ENCODE measurements around the gene WDR4.
"Not testable (repeated sequence)": the region's sequence is repeated elsewhere in the genome, so short reads cannot be mapped to it uniquely, and the experiment has no call there.

WDR4 gene

DNA sequence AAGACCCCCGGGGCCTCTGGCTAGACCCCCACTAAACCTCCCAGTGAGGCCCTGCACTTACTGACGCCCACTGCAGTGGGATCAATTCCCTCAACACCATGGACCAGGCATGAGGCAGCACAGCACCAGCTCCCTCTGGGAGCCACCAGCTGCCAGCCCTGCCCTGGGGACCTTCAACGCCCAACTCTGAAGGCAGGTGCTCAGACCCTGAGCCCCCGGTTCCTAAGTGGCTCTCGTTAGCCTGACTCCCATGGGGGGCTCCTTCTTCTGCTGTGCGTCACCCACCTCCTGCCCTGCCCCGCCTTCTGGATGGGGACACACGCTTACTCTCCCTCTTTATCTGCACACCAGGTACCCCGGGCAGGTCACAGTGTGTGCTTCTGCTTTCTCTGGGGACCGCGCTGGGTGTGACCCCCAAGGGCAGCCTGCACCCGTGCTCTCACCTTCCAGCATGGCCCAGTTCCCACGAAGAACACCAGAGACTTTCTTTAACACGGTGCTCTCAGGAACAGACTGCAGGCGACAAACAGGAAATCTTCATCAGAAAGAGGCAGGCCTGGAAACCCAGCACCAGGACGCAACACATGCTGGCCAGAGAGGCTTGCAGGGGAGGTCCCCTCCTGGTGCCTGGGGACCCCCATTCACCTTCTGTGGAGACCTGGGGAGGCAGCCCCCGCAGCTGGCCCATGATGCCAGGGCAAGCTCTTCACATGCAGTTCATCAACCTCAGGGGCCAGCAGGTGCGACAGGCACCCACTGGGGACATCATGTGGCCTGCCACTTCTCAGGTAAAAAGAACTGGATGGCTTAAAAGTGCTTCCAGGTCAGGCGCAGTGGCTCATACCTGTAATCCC, 27.3 kb downstream of the WDR4 start:
- DNase-seq, result no peak

- DNase-seq, result no peak
These were observed 28.4 kb downstream of the WDR4 start for GRCh38 chr21:42850866-42851391.

DNA sequence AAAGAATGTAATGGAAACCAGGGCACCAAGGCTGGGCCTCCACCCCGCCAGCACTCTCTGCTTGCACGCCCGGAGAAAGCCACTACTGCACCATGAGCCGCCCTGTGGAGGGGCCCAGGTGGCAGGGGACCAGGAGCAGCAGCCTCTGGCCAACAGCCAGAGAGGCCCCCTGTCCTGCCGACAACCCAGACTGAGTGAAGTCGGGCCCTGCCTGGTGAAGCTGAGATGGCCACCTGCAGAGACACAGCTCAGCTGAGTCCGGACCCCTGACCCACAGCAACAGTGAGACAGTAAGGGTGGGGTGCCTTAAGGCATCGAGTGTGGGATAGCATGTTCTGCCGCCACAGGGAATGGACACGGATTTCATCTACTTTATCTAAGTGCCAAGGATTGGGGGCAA, 28.9 kb downstream of the WDR4 start:
- no peak for DNase-seq

DNA sequence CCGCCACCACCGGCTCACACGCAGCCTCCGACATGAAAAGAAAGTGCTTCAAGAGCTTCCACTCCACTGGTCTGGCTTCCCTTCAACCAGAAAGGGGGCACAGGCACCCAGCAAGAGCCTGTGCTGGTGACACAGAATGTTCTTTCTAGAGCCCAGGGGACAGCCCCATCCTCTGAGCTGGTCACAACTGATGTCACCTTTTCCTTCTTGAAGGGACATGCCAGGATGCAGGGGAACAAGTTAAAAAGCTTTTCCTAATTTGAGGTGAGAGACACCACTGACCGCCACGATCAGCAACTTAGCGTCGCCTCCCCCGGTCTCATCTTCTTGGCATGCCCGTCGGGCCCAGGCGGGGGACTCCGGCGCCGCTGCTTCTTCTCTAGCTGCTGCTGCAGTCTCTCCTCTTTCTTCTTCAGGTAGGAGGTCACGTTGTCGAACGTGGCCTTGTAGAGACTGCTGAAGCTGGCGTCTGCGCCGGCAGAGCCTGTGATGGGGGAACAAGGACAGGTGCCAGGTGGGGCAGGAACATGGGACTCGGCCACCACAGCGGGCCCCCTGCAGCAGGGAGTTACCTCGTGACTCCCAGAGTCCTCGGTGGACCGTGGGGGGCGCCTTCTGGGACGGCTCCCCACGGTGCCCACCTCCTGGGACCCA, 29.5 kb downstream of the WDR4 start:
- DNase-seq, result no peak

GRCh38 chr21:42848932-42849758, 30.2 kb downstream of the WDR4 start:
- DNase-seq, result no peak

DNA sequence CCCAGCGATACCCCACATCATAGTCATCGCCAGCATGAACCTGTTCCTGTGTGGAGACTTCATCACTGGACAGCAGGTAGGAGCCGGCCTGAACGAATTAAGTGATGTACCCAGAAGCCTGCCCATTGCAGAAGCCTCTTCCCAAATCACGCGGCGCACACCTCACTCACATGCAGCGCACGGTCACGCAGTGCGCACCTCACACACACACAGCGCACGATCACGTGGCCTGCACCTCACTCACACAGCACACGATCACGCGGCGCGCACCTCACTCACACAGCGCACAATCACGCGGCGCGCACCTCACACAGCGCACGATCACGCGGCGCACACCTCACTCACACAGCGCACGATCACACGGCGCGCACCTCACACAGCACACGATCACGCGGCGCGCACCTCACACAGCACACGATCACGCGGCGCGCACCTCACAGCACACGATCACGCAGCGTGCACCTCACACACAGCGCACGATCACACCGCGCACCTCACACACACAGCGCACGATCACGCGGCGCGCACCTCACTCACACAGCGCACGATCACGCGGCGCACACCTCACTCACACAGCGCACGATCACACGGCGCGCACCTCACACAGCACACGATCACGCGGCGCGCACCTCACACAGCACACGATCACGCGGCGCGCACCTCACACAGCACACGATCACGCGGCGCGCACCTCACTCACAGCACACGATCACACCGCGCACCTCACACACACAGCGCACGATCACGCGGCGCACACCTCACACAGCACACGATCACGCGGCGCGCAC, 31.0 kb downstream of the WDR4 start:
- DNase-seq, result not testable (repeated sequence)

DNA sequence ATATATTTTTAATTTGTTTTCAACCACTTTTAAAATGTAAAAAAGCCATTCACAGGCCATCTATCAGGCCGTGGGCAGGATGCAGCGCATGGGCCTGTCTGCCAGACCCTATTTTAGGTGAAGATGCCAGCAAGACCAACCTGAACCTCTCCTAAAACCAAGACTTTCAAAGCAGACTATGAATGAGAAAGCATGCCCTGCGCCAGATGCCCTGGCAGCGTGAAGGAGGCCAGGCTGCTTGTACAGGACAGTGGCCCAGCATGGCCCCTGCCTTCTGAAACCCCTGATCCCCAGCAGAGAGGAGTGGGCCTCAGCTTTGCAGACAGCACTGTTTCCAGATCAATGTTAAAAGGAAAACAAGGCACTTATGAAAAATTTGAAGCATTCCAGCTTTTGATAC, 31.6 kb downstream of the WDR4 start:
- no peak for DNase-seq

DNA sequence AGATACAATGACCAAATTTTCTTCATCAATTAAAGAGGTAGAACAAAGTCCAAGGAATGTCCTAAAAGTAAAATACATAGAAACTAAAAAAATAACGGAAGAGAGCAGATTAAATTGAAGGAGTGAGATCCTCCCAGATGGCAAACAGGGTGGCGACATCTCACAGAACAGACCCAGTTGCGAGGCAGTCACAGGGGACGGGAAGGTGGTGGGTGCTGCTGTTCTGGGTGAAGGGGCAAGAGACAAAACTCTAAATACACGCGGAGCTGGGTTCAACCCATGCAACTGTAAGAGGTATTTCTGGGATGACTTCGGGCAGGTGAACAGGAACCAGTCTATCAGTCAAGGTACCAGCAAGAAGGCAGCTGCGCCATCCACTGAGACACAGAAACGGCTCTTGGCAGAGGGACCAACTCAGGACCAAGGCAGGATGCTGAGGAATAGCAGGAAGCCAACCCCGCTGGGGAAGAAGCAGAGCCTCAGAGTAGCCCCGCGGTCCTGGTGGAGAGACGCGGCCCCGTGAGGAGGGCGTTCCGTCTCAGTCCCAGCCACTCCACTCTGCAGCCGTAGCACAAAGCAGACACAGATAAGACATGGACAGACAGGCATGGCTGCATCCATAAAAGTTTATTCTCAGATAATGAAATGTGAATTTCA, 32.2 kb downstream of the WDR4 start:
- DNase-seq, result no peak

GRCh38 chr21:42846221-42846620, 33.1 kb downstream of the WDR4 start:
- no peak for DNase-seq

DNA sequence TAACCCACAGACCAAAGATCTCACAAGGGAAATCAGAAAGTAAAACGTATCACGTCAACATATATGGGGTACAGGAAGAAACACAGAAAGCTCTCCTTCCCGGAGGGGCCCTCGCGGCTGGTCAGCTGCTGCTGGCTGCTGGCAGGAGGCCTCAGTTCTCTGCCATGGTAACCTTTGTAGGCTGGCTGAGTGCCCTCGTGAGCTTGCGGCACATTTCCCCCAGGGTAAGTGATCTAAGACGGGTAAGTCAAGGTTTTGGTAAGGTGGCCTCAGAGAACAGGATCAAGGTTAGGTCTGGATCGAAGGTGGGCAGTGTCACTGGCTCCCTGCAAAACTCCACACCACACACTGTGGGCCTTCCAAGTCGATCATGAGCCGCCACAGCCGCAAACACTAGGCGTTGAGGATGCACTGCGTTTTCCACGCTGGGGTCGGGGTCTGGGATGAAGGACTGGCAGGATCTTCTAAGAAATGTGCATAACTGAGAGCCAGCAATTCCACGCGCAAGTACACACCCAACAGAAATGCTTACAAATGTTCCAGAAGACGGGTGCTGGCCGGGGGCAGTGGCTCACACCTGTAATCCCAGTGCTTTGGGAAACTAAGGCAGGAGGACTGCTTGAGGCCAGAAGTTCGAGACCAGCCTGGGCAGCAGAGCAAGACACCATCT, 33.9 kb downstream of the WDR4 start:
- DNase-seq, result no peak

GRCh38 chr21:42844411-42845113, 34.8 kb downstream of the WDR4 start:
- no peak for DNase-seq

- DNase-seq, result no peak
These were observed 36.3 kb downstream of the WDR4 start for GRCh38 chr21:42843056-42843455.

DNA sequence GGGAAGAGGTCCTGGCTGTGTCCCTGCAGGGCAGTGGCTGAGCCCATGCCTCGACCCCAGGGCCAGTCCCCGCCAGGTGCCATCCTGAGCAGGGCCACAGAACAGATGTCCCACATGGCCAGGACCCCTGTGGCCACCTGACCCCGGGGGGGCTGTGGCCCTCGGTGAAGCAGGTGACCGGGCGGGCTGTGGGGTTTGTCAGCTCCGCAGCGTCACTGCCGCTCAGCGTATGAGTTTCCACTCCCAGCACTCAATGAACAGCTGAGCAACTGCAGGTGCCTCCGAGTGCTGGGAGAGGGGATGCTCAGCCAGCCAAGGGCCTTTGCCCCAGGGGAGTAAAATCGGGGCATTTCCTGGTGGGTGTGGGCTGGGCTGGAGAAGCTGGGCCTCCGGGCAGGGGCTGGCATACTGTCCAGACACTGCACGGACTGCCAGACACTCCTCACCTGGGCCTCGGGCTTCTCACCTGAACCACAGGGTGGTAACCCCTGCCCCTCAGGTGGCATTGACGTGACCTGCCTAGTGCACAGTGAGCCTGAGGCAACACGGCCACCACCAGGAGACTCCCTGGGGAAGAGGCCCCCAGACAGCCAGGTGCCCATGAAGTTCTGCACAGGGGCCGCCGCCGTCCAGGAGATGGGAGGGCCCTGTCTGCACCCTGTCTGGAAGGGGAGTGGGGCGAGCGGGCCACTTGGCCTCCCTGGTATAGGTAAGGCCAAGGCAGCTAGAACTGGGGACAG, 37.3 kb downstream of the WDR4 start:
- DNase-seq, result not testable (repeated sequence)

DNA sequence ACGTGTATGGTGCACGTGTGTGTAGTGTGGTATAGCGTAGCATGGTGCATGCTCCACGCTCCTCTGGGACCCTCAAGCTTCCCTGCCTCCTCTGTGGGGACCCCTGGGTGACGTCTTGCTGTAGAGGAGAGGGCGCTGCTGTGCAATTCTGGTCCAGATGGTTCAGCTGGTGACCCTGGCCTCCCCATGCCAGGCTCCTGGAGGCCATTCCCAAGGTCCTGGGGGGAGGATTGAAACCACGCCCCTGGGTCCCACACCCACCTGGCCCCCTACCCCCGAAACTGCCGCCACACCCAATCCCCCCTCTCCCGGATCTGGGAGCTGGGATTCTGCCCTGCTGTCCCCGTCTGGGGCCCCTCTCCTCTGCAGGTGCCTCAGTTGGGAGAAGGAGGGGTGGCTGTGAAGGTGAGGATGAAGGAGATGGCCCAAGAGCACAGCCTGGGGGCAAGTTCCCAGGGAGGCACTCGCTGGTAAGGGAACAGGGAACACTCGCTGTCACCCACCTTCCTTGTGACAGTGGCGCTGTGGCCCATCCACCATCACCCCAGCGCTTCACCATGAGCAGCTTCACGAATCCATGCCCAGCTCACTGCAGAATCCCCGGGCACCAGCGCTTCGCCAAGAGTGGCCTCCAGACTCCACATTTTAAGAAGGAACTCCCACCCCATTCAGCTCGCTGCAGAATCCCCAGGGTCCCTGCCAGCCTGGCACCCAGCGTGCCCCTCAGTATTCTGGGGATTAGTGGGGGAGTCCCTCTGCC, 38.0 kb downstream of the WDR4 start:
- DNase-seq, result no peak

DNA sequence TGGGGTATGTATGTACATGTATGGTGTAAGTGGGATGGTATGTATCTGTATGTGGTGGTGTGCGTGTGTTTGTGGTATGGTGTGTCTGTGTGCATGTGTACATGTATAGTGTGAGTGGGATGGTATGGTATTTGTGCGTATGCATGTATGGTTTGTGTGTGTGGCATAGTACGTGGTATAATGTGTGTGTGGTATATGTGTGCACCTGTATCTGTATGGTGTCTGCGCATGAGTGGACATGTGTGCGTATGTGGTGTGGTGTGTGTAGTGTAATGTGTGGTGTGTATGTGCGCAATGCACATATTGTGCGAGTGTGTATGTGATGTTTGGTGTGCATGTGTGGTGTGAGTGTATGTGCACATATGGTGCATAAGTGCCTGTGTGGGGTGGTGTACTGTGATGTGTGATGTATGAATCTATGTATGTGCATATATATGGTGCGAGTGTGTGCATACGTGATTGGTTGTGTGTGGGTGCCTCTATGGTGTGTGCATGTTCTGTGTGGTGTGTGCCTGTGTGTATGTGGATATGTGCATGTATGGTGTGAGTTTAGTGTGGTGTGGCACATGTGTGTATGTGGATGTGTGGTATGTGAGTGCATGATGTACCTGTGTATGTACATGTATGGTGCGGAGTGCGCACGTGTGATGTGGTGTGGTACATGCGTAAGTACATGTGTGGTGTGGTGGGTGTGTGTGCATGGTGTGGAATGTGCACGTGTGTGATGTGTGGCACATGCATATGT, 38.8 kb downstream of the WDR4 start:
- DNase-seq, result no peak

- no peak for DNase-seq
These were observed 39.8 kb downstream of the WDR4 start for GRCh38 chr21:42839271-42840231.

DNA sequence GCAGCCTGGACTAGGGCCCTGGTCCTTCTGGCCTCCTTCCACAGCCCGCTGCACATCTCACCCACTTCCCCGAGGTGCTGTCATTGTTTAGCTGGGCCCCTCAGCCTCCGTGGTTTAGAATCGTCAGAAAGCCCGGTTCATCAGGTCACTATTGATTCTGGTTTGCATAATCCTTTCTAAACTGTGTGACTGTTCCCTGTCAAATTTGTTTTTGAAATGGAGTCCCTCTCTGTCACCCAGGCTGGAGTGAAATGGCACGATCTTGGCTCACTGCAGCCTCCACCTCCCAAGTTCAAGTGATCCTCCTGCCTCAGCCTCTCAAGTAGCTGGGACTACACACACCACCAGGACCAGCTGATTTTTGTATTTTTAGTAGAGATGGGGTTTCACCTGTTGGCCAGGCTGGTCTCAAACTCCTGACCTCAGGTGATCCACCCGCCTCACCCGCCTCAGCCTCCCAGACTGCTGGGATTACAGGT, 41.1 kb downstream of the WDR4 start:
- DNase-seq, result not testable (repeated sequence)
